ENCODE measurements around the gene SENP2. TPM values are rescaled to one million over a fixed set of nuclear protein-coding genes. Genes with fewer than 3 reads are reported as not detected.
A peak's percentile ranks its signal among the peaks of the same experiment; 100 is the strongest.

SENP2 gene
- total and polyA plus RNA-seq, 2 experiments from 2014 or later = 29.2 to 80.3 TPM

DNA sequence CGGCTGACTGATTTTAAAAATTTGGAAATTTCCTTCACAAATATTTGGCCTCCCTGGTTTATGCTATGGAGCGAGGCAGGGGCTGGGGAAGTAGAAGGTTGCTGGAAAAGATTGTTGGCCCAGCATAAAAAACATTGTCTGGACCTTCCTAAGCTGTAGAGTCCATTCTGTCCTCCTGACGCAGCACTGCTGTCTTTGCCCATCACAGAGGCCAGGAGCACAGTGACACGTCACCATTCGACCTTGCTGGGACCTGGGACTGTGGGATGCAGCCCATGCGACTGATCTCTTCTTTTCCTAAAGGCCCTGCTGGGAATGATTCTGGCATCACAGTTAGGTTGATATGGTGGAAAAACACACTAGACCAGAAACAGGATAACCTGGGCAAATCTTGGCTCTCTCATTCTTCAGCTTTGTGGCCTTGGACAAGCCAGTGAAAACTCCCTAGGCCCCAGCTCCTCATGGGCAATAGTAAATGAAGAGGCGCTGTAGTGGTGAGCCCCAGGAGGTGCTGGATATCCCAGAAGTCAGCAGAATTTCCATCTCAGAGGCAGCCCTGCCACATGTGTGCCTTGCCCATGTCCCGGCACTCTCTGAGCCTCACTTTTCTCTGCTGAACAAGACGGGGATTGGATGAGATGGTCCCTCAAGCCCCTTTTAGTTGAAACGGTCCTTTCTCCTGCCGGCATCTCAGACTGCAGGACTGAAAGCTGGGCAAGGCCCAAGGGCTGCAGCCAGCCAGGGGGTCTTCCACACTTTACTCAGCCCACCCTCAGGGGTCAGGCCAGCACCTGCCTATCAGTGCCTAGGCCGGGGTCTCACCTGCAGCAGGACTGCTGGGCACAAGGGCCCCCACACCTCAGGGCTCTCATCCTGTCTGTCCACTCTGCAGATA, 69.6 kb downstream of the SENP2 start:
- H3K36me3 ChIP-seq (ENCODE audit: insufficient read depth) = peaks cover 18% of the 10 kb centered on the region
- H3K27me3 Mint-ChIP-seq (ENCODE audit: insufficient read depth, low read depth, poor library complexity) = peaks cover 28% of the 10 kb centered on the region
- no peaks in the 10 kb centered on the region for H3K9me2 ChIP-seq (ENCODE audit: insufficient read depth)
- DNase-seq (ENCODE audit: low spot score) = no peak
- H3K27ac Mint-ChIP-seq = no peak overlapping the region
- H4K20me1 ChIP-seq (replicated peaks; ENCODE audit: insufficient read depth) = no peaks in the 10 kb centered on the region; the same call in none of the 2 replicates
- ATAC-seq = no peak
- H3K4me1 Mint-ChIP-seq = peaks cover 2% of the 10 kb centered on the region
- H3F3A ChIP-seq (replicated peaks; ENCODE audit: low read depth) = peaks cover 3% of the 10 kb centered on the region; the same call in 1 of the 2 replicates
- no peak for TF ChIP-seq ZNF114 (CRISPR knock-in tag; IDR thresholded peaks at IDR 0.05)
- TF ChIP-seq, protein P1, sequence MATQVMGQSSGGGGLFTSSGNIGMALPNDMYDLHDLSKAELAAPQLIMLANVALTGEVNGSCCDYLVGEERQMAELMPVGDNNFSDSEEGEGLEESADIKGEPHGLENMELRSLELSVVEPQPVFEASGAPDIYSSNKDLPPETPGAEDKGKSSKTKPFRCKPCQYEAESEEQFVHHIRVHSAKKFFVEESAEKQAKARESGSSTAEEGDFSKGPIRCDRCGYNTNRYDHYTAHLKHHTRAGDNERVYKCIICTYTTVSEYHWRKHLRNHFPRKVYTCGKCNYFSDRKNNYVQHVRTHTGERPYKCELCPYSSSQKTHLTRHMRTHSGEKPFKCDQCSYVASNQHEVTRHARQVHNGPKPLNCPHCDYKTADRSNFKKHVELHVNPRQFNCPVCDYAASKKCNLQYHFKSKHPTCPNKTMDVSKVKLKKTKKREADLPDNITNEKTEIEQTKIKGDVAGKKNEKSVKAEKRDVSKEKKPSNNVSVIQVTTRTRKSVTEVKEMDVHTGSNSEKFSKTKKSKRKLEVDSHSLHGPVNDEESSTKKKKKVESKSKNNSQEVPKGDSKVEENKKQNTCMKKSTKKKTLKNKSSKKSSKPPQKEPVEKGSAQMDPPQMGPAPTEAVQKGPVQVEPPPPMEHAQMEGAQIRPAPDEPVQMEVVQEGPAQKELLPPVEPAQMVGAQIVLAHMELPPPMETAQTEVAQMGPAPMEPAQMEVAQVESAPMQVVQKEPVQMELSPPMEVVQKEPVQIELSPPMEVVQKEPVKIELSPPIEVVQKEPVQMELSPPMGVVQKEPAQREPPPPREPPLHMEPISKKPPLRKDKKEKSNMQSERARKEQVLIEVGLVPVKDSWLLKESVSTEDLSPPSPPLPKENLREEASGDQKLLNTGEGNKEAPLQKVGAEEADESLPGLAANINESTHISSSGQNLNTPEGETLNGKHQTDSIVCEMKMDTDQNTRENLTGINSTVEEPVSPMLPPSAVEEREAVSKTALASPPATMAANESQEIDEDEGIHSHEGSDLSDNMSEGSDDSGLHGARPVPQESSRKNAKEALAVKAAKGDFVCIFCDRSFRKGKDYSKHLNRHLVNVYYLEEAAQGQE (IDR thresholded peaks at IDR 0.05; ENCODE audit: unreplicated experiment) = no peak
- no peak for TF ChIP-seq NANOG (IDR thresholded peaks at IDR 0.05; ENCODE audit: borderline replicate concordance)
- TF ChIP-seq JUNB (IDR thresholded peaks at IDR 0.05; ENCODE audit: unreplicated experiment) = no peak
- TF ChIP-seq ZNF331 (CRISPR knock-in tag; IDR thresholded peaks at IDR 0.05; ENCODE audit: low read depth) = no peak
- no peak for TF ChIP-seq CREB1 (CRISPR knock-in tag; IDR thresholded peaks at IDR 0.05; ENCODE audit: low read depth)
- TF ChIP-seq, protein P2, sequence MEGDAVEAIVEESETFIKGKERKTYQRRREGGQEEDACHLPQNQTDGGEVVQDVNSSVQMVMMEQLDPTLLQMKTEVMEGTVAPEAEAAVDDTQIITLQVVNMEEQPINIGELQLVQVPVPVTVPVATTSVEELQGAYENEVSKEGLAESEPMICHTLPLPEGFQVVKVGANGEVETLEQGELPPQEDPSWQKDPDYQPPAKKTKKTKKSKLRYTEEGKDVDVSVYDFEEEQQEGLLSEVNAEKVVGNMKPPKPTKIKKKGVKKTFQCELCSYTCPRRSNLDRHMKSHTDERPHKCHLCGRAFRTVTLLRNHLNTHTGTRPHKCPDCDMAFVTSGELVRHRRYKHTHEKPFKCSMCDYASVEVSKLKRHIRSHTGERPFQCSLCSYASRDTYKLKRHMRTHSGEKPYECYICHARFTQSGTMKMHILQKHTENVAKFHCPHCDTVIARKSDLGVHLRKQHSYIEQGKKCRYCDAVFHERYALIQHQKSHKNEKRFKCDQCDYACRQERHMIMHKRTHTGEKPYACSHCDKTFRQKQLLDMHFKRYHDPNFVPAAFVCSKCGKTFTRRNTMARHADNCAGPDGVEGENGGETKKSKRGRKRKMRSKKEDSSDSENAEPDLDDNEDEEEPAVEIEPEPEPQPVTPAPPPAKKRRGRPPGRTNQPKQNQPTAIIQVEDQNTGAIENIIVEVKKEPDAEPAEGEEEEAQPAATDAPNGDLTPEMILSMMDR (conservative IDR thresholded peaks at IDR 0.05; ENCODE audit: low read depth in 2 of 2) = no peak
- TF ChIP-seq, protein P3, sequence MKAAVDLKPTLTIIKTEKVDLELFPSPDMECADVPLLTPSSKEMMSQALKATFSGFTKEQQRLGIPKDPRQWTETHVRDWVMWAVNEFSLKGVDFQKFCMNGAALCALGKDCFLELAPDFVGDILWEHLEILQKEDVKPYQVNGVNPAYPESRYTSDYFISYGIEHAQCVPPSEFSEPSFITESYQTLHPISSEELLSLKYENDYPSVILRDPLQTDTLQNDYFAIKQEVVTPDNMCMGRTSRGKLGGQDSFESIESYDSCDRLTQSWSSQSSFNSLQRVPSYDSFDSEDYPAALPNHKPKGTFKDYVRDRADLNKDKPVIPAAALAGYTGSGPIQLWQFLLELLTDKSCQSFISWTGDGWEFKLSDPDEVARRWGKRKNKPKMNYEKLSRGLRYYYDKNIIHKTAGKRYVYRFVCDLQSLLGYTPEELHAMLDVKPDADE (IDR thresholded peaks at IDR 0.05) = no peak
- TF ChIP-seq EZH2 (IDR thresholded peaks at IDR 0.05; ENCODE audit: low read depth, unreplicated experiment) = no peak
- TF ChIP-seq, protein P4, sequence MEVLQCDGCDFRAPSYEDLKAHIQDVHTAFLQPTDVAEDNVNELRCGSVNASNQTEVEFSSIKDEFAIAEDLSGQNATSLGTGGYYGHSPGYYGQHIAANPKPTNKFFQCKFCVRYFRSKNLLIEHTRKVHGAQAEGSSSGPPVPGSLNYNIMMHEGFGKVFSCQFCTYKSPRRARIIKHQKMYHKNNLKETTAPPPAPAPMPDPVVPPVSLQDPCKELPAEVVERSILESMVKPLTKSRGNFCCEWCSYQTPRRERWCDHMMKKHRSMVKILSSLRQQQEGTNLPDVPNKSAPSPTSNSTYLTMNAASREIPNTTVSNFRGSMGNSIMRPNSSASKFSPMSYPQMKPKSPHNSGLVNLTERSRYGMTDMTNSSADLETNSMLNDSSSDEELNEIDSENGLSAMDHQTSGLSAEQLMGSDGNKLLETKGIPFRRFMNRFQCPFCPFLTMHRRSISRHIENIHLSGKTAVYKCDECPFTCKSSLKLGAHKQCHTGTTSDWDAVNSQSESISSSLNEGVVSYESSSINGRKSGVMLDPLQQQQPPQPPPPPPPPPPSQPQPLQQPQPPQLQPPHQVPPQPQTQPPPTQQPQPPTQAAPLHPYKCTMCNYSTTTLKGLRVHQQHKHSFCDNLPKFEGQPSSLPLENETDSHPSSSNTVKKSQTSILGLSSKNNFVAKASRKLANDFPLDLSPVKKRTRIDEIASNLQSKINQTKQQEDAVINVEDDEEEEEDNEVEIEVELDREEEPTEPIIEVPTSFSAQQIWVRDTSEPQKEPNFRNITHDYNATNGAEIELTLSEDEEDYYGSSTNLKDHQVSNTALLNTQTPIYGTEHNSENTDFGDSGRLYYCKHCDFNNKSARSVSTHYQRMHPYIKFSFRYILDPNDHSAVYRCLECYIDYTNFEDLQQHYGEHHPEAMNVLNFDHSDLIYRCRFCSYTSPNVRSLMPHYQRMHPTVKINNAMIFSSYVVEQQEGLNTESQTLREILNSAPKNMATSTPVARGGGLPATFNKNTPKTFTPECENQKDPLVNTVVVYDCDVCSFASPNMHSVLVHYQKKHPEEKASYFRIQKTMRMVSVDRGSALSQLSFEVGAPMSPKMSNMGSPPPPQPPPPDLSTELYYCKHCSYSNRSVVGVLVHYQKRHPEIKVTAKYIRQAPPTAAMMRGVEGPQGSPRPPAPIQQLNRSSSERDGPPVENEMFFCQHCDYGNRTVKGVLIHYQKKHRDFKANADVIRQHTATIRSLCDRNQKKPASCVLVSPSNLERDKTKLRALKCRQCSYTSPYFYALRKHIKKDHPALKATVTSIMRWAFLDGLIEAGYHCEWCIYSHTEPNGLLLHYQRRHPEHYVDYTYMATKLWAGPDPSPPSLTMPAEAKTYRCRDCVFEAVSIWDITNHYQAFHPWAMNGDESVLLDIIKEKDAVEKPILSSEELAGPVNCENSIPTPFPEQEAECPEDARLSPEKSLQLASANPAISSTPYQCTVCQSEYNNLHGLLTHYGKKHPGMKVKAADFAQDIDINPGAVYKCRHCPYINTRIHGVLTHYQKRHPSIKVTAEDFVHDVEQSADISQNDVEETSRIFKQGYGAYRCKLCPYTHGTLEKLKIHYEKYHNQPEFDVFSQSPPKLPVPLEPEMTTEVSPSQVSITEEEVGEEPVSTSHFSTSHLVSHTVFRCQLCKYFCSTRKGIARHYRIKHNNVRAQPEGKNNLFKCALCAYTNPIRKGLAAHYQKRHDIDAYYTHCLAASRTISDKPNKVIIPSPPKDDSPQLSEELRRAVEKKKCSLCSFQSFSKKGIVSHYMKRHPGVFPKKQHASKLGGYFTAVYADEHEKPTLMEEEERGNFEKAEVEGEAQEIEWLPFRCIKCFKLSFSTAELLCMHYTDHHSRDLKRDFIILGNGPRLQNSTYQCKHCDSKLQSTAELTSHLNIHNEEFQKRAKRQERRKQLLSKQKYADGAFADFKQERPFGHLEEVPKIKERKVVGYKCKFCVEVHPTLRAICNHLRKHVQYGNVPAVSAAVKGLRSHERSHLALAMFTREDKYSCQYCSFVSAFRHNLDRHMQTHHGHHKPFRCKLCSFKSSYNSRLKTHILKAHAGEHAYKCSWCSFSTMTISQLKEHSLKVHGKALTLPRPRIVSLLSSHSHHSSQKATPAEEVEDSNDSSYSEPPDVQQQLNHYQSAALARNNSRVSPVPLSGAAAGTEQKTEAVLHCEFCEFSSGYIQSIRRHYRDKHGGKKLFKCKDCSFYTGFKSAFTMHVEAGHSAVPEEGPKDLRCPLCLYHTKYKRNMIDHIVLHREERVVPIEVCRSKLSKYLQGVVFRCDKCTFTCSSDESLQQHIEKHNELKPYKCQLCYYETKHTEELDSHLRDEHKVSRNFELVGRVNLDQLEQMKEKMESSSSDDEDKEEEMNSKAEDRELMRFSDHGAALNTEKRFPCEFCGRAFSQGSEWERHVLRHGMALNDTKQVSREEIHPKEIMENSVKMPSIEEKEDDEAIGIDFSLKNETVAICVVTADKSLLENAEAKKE (CRISPR knock-in tag; IDR thresholded peaks at IDR 0.05) = no peak
- no peak for TF ChIP-seq EZH2phosphoT487 (IDR thresholded peaks at IDR 0.05; ENCODE audit: unreplicated experiment)
- no peak for TF ChIP-seq STAT1 (IDR thresholded peaks at IDR 0.05; ENCODE audit: unreplicated experiment)
- no peak for TF ChIP-seq POLR2AphosphoS5 (IDR thresholded peaks at IDR 0.05; ENCODE audit: low read depth)
- H2AFZ ChIP-seq = no peak overlapping the region
- H3K4me1 ChIP-seq (ENCODE audit: insufficient read depth) = peaks cover 1% of the 10 kb centered on the region; the same call in 1 of the 2 replicates
- H3K4me3 Mint-ChIP-seq = no peak overlapping the region
- peaks cover 73% of the 10 kb centered on the region for H3K36me3 Mint-ChIP-seq (ENCODE audit: low read depth)
- H3K9me3 Mint-ChIP-seq = no peaks in the 10 kb centered on the region
- no peaks in the 10 kb centered on the region for H3K27me3 ChIP-seq (ENCODE audit: insufficient read depth)
- H3K79me2 ChIP-seq (replicated peaks; ENCODE audit: insufficient read depth) = no peaks in the 10 kb centered on the region
- H3K4me3 ChIP-seq = no peak overlapping the region
- 0 out of 2 replicates have a peak overlapping the region, but pooled peaks have one; percentile 6 for H3K27ac ChIP-seq (ENCODE audit: low read depth)
- H3K4me2 ChIP-seq = no peak overlapping the region

All from GM23338 (cell line).